IPS-20b (cell line): ENCODE results near the gene ZNF430.

Source experiments
- H3K27ac ChIP-seq: one replicate; pipeline ENCODE4 v1.5.1; 2013; ENCODE audit warnings: low read length
- H3K27me3 ChIP-seq: 2 replicates; pipeline ENCODE4 v1.6.1; 2013; ENCODE audit warnings: mild to moderate bottlenecking, low read length, inconsistent platforms; ENCODE audit not compliant: insufficient read depth
- H3K36me3 ChIP-seq: 2 replicates; pipeline ENCODE4 v1.6.1; 2013; ENCODE audit warnings: low read depth, mild to moderate bottlenecking, inconsistent platforms, low read length, moderate library complexity; ENCODE audit not compliant: insufficient read depth
- H3K4me1 ChIP-seq: 2 replicates; pipeline ENCODE4 v1.6.1; 2013; ENCODE audit warnings: mild to moderate bottlenecking, control low read depth, inconsistent platforms, low read length, moderate library complexity; ENCODE audit not compliant: insufficient read depth
- H3K4me3 ChIP-seq: 2 replicates; pipeline ENCODE4 v1.5.1; 2013; ENCODE audit warnings: mild to moderate bottlenecking, low read length, inconsistent platforms
- H3K9ac ChIP-seq: 2 replicates; pipeline ENCODE4 v1.6.1; 2013; ENCODE audit warnings: low read depth, mild to moderate bottlenecking, inconsistent platforms, low read length, moderate library complexity
- H3K9me3 ChIP-seq: 2 replicates; pipeline ENCODE4 v1.6.1; 2013; ENCODE audit warnings: mild to moderate bottlenecking, low read depth, low read length, inconsistent platforms; ENCODE audit not compliant: insufficient read depth

ZNF430 gene

GRCh38 chr19:21082011-21082975 lies 61.8 kb downstream of the ZNF430 start, which contains the start of gene ZNF714:
TSS of gene ZNF714 (plus strand) at chr19:21082203. CDS start at chr19:21098269, 16,066 bp downstream.
- Histone ChIP-seq H3K4me1 (no peaks in the 10 kb centered on the region), H3K27me3 (no peaks in the 10 kb centered on the region), H3K9me3 (no peaks in the 10 kb centered on the region), H3K36me3 (peaks cover 30% of the 10 kb centered on the region), H3K27ac (peak within 1 kb of the TSS; percentile 47), H3K9ac (peak within 1 kb of the TSS; percentile 79), H3K4me3 (peak within 1 kb of the TSS; percentile 90)

- H3K9me3 ChIP-seq, result no peaks in the 10 kb centered on the region
- H3K27ac ChIP-seq, result no peak overlapping the region
- no peaks in the 10 kb centered on the region for H3K27me3 ChIP-seq
- H3K9ac ChIP-seq, result no peak overlapping the region
- no peak overlapping the region for H3K4me3 ChIP-seq
- no peaks in the 10 kb centered on the region for H3K4me1 ChIP-seq
- peaks cover 38% of the 10 kb centered on the region for H3K36me3 ChIP-seq
Observed at GRCh38 chr19:21084343-21084742, 63.9 kb downstream of the ZNF430 start.

GRCh38 chr19:21087871-21088270 lies 67.4 kb downstream of the ZNF430 start:
- Histone ChIP-seq H3K27ac (no peak overlapping the region), H3K9me3 (no peaks in the 10 kb centered on the region), H3K4me3 (no peak overlapping the region), H3K36me3 (peaks cover 47% of the 10 kb centered on the region), H3K4me1 (peaks cover 3% of the 10 kb centered on the region), H3K9ac (no peak overlapping the region), H3K27me3 (no peaks in the 10 kb centered on the region)

- H3K4me3 ChIP-seq, result no peak overlapping the region
- H3K9ac ChIP-seq, result no peak overlapping the region; the same call in 1 of the 2 replicates
- H3K27me3 ChIP-seq, result no peaks in the 10 kb centered on the region
- no peak overlapping the region for H3K27ac ChIP-seq
- no peaks in the 10 kb centered on the region for H3K9me3 ChIP-seq
- H3K36me3 ChIP-seq, result peaks cover 22% of the 10 kb centered on the region
- H3K4me1 ChIP-seq, result peaks cover 3% of the 10 kb centered on the region
Observed at GRCh38 chr19:21092109-21092508, 71.7 kb downstream of the ZNF430 start.

DNA sequence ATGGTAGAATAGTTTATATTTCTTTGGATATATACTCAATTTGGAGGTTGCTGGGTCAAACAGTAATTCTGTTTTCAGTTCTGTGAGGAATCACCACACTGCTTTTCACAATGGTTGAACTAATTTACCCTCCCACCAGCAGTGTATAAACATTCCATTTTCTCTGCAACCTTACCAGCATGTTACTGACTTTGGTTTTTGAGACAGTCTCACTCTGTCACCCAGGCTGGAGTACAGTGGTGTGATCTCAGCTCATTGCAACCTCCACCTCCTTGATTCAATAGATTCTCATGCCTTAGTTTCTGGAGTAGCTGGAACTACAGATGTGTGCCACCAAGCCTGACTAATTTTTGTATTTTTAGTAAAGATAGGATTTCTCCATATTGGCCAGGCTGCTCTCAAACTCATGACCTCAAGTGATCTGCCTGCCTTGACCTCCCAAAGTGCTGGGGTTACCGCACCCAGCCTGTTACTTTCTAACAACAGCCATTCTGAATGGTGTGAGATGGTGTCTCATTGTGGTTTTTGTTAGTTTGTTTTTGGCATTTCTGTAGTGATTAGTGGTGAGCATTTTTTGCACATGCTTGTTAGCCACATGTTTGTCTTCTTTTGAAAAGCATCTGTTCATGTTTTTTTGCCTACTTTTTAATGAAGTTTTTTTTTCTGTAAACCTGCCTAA lies 74.0 kb downstream of the ZNF430 start:
- no peaks in the 10 kb centered on the region for H3K9me3 ChIP-seq
- no peak overlapping the region for H3K9ac ChIP-seq
- H3K4me1 ChIP-seq, result peaks cover 3% of the 10 kb centered on the region
- peaks cover 11% of the 10 kb centered on the region for H3K36me3 ChIP-seq
- no peak overlapping the region for H3K27ac ChIP-seq
- H3K4me3 ChIP-seq, result no peak overlapping the region
- H3K27me3 ChIP-seq, result no peaks in the 10 kb centered on the region

- H3K27me3 ChIP-seq, result no peaks in the 10 kb centered on the region
- H3K9me3 ChIP-seq, result no peaks in the 10 kb centered on the region
- peaks cover 10% of the 10 kb centered on the region; the same call in 1 of the 2 replicates for H3K36me3 ChIP-seq
Observed at GRCh38 chr19:21098291-21098690, 77.8 kb downstream of the ZNF430 start.

GRCh38 chr19:21101521-21102242 lies 81.2 kb downstream of the ZNF430 start:
- Histone ChIP-seq H3K36me3 (peaks cover 27% of the 10 kb centered on the region), H3K9me3 (no peaks in the 10 kb centered on the region), H3K4me1 (no peaks in the 10 kb centered on the region), H3K9ac (no peak overlapping the region), H3K27ac (no peak overlapping the region), H3K27me3 (no peaks in the 10 kb centered on the region), H3K4me3 (no peak overlapping the region)

More at GRCh38 chr19:21098291-21098690, 77.8 kb downstream of the ZNF430 start:
- Histone ChIP-seq H3K4me1 (no peaks in the 10 kb centered on the region), H3K4me3 (no peak overlapping the region), H3K27ac (no peak overlapping the region), H3K9ac (no peak overlapping the region)

DNA sequence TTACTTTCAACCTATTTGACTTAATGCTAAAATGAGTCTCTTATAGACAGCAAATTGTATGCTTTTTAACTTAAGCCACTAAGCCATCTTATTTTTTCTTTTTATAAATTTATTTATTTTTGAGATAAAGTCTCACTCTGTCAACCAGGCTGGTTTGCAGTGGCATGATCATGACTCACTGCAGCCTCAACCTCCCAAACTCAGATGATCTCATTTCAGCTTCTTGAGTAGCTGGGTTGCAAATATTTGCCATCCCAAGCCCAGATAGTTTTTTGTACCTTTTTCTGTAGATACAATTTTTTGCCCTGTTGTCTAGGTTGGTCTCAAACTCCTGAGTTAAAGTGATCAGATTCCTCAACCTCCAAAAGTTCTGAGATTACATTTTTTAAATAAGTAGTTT lies 88.7 kb downstream of the ZNF430 start:
- H3K27me3 ChIP-seq, result no peaks in the 10 kb centered on the region
- H3K27ac ChIP-seq, result no peak overlapping the region
- H3K36me3 ChIP-seq, result peaks cover 25% of the 10 kb centered on the region
- no peak overlapping the region for H3K9ac ChIP-seq
- no peaks in the 10 kb centered on the region for H3K4me1 ChIP-seq
- no peak overlapping the region for H3K4me3 ChIP-seq
- no peaks in the 10 kb centered on the region for H3K9me3 ChIP-seq
